NCI-H524 (cell line): ENCODE data around the gene ITGB7.

Experiments
- DNase-seq, 2 experiments: peaks; one replicate each; lab custom pipeline; 2025; lab: John Stamatoyannopoulos, UW

ITGB7 gene

DNA sequence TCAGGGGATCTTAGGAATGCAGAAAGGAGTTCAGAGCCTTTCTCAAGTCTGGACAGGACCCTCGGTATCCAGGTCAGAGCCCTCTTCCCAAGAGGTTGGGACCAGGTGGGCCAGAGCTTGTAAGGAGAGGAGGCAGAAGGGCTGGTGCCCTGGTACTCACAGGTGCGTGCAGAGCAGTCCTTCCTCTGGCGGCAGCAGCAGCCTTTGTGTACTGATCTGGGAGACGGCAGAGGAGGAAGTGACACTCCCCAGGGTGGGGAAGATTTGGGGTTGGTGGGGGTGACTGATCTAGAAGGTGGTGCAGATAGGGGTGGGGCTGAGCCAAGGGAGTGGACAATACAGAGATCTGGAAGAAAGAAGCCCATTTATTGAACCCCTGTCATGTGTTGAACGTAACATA is at the start of gene ITGB7:
ITGB7 (minus strand) TSS at position 210 of the 400 bp plus-strand sequence. CDS start 6,808 bp downstream, outside the sequence.
- no peak for DNase-seq

DNA sequence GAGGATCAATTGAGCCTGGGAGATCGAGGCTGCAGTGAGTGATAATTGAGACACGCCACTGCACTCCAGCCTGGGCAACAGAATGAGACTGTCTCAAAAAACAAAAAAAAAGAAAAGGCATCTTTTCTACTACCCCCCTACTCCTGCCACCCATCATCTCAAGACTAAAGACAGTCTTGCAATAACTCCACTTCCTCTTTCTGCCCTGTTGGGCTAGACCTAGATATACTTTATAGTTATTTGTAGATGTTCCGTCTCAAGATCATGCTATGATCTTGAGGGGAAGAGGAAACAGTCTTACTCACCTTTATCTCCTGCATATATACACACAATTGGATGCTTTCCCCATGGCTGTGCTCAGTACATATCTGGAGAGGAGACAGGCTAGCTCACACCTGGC is 48.9 kb upstream of the ITGB7 start:
- no peak for DNase-seq

DNA sequence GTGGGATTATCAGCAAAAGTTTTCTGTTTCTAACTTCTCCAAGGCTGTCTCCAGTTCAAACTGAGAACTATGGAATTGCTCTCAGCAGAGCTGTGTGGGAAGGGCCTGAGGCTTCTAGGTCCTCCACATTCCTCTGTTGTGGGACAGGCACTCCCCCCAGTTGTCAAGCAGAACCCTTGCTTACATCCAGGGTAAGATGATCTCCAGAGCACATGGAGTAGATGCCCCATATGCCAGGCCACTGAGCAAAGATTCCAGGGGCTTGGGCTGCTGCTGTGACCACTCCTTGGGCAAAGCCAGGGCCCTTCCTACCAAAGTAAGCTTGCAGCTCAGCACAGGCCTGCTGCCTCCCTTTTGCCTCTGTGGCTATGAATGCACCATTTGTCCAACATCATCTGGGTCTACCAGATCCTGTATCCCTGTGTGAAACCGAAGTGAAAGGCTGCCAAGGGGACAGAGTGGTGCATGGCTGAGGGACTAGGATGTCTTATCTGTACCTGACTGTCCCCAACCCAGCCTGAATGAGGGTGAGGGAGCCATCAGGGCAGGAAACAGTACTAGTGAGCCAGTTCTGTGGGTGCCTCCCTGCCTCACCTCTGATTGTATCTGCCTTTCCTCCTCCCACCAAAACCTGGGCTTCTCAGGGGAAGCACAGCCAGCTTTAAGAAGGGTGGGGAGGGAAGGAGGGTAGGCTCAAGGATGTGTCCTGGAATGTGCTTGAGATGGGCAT is 47.9 kb upstream of the ITGB7 start:
- no peak for DNase-seq

- no peak for DNase-seq
Observed at GRCh38 chr12:53253298-53253697, 46.2 kb upstream of the ITGB7 start.

- peak in 1 of 2 experiments; percentile 36 for DNase-seq
Observed at GRCh38 chr12:53252349-53252916, 45.4 kb upstream of the ITGB7 start.

- peak; percentile 43 to 75 for DNase-seq
Observed at GRCh38 chr12:53251477-53252348, 44.7 kb upstream of the ITGB7 start.

GRCh38 chr12:53245286-53245685 is 38.2 kb upstream of the ITGB7 start:
- no peak for DNase-seq

GRCh38 chr12:53244337-53244736 is 37.3 kb upstream of the ITGB7 start:
- DNase-seq = no peak

DNA sequence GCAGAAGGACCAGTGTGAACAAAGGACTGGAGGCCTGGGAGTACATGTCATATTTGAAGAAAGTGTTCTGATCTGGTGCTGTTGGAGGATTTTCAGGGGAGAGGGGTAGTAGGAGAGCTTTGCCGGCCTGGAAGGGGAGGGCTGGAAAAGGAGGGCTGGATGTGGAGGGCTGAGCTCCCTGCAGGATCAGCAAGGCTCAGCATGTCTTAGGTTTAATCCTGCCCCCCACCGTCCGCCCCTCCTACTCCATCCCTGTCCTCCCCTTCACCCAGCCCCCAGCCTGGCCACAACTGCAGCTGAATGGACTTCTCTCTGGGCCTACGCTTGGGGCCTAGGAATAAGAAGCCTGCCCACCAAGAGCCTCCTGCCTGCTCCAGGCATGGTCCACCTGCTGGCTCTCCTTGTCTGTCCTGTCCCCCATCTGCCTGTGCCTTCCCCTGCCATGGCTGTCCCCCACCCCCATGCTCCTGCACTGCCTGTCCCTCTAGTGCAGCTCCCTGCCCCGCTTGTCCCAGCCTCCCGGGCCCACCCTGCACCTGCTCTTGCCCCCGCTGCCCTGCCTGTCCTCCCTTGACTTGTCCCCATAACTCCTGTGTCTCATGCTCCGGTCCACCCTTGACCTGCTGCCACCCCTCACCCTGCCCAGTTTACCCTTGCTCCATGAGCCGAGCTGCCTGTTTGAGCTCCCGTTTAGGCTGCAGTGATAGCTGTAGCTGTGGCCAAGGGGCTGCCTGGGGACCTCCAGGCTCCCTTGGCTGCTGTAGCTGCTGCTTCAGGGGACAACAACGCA is 34.8 kb upstream of the ITGB7 start:
- DNase-seq = no peak

DNA sequence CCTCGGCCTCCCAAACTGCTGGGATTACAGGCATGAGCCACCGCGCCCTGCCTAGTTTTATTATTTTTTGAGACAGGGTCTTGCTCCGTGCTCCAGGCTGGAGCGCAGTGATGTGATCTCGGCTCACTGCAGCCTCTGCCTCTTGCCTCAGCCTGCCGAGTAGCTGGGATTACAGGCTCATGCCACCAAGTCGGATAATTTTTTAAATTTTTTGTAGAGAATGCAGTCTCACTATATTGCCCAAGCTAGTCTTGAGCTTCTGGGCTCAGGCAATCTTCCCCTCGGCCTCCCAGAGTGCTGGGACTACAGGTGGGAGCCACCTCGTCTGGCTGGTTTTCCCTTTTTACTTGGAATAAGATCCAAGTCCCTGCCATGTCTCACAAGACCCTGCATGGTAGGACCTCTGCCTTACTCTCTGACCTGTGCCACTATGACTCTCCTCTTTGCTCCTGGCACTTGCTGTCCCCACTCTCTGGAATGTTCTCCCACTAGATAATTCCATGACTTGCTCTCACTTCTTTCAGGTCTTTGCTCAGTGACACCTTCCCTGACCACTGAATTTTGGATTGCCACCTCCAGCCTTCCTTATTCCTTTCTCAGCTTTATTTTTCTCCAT is 32.7 kb upstream of the ITGB7 start:
- no peak for DNase-seq

DNA sequence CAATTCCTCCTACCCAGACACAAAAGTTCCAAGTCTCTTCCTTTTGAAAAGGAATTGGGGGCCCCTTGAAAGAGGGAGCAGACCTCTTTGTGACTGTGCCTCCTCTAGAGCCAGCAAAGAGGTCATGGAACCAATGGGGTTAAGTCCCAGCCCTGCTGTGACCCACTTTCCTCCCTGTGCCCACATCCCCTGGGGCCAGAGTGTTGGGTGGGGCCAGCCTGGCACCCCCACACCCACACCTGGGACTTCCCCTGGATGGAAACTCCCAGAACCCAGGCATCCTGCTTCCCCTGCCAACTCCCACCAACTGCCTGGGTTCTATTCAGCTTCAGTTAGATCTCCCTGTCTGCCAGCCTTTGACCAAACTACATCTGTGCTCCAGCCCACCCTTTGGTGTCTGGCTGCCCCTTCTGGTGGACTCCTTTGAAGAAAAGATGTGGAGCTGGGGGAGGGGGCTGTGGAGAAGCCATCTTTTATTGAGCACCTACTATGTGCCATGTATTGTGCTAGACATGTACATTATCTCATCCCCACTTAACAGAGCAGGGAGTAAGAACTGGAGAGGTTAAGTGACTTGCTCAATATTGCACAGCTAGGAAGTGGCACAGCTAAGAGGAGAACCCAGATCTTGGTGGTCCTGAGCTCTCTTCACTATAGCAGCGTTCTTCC is 29.5 kb upstream of the ITGB7 start:
- no peak for DNase-seq

- no peak for DNase-seq
Observed at GRCh38 chr12:53235742-53236442, 28.8 kb upstream of the ITGB7 start.

GRCh38 chr12:53235164-53235563 is 28.1 kb upstream of the ITGB7 start:
- no peak for DNase-seq

GRCh38 chr12:53234271-53234914 is 27.3 kb upstream of the ITGB7 start:
- DNase-seq = no peak

DNA sequence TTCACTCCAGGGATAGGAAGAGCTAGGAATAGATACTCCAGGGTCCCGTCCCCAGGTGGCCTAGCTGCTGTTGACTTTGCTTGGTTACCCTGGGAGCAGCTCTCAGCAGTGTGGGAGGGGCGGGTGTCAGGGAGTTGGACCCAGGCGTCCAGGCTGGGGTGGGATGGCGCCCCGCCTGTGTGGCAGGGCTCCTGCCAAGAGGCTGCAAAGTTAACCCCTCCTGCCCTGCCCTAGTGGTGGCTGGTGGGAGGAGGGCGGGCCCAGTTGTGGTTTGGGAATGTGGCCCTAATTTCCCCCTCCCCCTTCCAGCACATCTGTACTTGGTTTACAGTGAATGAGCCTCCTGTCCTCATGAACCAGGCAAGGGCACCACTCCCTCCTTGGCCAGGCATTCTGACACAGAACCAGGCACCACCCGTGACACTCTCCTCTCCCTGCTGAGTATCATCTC is 26.6 kb upstream of the ITGB7 start:
- DNase-seq = no peak

DNA sequence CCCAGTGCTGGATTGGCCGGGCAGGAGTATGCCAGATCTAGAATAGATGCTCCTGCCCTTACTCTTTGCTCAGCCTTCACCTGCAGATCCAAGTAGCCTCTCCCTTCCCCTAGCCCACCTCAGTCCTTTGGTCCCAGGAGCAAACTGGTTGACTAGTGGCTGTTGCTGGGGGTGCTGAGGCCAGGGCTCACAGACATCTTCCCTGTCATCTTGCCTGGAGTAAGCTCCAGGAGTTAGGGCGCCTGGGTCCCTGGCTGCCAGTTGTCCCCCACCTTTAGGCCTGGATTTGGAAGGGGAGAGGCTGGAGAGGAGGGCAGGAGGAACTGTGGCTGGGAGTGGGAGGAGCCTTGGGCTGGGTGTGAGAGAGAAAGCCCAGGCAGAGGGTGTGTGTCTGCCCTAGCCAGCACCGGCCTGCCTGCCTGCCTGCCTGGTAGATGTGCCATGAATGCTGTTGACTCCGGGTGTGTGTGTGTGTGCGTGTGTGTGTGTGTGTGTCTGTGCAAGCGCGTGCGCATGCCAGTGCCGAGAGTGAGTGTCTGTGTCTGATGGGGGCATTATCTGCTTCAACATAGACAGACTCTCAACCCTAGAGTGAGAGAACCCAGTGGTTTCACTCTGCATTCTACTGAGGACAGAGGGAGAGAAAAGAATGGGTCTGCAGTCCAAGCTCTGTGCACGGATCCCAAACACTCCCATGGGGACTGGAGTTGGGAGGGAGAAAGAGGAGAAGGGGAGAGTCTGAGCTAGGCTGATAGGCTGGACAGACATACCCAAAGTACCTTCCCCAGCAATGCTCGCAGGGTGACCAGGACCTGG is 25.8 kb upstream of the ITGB7 start:
- DNase-seq = no peak

DNA sequence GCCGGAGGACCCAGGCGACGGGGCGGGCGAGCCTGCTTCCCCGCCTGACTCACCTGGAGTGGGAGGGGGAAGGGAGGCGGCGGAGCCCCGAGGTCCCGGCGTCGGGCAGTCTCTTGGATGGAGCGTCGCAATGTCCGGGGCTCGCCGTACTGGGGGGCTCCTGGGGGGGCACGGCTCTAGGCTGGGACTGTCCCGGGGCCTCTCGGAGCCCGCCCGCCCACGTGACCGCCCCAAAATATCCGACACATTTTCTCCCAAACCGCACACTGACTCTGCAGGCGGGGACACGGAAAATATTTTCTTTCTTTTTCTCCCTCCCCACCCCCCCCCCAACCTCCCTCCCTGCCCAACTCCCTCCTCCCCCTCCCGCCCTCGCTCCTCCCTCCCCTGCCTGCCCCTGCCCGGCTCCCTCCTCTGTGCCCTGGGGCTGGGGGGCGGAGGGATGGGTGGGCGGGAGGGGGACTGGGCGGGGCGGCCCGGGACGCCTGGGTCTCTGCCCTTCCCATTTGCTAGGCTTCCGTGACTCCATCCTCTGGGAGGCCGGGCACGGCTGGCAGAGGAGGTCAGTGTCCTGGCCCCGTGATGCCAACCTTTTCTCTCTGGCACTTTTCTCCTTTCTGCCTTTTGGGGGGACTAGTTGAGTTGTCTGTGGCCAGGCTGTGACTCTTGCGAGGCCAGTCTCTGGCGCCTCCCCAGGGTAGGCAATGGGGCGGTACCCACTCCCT is 25.0 kb upstream of the ITGB7 start, which contains the start of gene RARG:
RARG (minus strand) TSS at position 289 of the 725 bp plus-strand sequence. CDS start 4,664 bp downstream, outside the sequence.
- DNase-seq = no peak

DNA sequence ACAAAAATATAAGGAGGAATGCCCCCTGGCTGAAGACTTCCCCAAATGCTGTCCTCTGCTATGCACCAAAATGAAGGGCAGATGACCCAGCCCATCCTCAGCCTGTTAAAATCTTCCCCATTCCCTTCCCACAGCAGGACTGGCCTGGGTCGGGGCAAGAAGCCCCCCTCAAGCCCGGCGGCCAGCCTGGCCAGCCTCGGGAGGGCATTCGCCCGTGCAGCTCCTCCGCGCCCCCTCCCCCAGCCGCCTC is 24.5 kb upstream of the ITGB7 start:
- DNase-seq = no peak
